ENCODE results near the gene CASP9.

The CASP9 gene

DNA sequence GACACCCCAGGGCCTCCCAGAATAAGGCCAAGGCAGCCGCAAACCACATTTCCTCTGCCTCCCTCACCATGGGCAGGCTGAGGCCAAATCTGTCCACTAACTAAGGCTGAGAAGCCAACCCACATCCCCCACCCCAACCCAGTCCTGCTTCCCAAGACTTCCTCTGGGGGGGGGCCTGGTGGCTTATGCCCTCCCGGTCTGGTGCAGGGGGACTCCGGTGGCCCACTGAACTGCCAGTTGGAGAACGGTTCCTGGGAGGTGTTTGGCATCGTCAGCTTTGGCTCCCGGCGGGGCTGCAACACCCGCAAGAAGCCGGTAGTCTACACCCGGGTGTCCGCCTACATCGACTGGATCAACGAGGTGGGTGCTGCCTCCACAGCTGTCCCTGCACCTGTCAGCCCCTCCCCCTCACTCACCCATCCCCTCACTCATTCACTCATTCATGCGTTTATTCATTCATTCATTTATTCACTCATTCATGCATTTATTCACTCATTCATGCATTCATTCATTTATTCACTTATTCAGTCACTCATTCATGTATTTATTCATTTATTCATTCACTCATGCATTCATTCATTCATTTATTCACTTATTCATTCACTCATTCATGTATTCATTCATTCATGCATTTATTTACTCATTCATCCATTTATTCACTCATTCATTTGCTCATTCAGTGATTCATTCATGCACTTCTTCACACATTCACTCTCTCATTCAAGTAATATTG lies 78.5 kb downstream of the CASP9 start:
- no peak for DNase-seq (ENCODE audit: low spot score)

DNA sequence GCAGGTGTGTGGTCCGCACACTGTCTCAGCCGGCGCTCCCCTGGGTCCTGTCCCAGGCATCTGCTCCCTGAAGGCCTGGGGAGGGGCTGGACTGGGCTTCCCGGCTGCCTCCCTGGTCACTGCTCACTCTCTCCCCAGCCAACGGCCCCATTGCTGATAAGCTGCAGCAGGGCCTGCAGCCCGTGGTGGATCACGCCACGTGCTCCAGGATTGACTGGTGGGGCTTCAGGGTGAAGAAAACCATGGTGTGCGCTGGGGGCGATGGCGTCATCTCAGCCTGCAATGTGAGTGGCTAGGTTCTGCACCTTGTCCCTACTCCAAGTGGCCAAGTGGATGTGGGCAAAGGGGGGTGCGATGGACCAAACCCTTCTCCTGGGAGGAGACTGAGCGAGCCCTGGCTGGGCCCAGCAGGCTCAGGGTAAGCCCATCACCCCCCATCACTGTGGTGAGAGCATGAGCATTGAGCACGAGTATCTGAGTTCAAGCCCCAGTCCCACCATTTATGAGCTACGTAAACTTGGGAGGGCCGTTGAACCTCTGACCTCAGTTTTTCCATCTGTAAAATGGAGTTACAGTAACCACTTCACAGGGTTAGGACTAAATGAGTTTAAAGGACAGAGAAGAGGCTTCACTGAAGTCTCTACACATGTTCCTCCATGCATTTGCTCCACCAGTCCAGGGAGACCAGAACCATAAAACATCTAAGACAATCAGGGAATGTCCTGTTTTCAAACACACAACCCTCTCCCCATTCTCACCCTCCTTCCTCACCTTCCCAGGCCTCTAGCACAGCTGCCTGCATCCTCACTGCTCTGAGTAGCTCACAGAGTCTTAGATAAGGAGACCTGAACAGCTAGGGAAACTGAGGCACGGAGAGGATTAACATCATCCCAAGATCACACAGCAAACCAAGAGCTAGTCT lies 79.3 kb downstream of the CASP9 start:
- no peak for DNase-seq (ENCODE audit: low spot score)

DNA sequence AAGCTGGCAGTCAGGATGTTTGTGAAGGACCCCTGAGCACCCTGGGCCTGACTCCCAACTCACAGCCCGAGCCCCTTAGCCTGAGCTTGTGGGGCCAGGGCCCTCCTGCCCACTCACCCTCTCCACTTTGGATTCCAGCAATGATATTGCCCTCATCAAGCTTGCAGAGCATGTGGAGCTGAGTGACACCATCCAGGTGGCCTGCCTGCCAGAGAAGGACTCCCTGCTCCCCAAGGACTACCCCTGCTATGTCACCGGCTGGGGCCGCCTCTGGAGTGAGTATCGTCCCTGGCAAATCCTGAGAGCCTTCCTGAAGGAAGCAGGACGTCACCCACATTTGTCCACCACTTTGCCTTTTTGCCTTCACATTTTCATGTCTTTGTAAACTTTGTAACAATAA lies 80.7 kb downstream of the CASP9 start:
- DNase-seq (ENCODE audit: low spot score) = no peak

DNA sequence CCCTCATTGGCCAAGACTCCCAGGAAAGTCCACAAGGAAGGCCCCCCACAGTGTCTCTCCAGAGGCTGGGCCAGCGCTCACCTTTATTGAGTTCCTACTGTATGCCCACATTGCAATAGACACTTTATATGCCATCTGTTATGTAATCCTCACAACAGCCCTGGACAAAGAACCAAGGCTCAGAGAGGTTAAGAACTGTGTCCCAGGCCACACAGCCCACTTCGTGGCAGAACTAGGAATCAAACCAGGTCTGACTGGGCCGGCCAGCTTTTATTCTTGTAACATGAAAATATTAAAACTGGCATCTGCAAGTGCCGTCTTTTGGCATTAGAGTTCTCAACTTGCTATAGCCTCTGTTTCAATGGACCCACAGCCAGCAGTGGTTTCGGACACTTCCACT lies 81.3 kb downstream of the CASP9 start:
- DNase-seq (ENCODE audit: low spot score) = no peak

DNA sequence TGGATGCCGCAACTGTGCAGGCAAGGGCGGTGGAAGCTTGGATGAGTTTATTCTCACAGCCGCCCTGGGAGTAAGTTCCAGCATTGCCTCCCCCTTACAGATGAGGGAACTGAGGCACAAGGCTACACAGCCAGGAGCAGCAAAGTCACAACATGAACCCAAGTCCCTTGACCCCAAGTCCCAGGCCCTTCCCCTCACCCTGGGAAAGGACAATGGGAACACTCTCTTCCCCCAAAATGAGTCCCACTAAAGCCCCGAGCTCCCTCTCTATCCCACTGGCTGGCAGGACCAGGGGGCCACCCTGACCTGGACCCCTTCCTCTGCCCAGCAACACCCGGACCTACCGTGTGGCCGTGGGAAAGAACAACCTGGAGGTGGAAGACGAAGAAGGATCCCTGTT lies 81.9 kb downstream of the CASP9 start:
- DNase-seq (ENCODE audit: low spot score) = no peak
